WTC11 (cell line): ENCODE measurements around the gene SPP1. TPM values are rescaled to one million over a fixed set of nuclear protein-coding genes. Genes with fewer than 3 reads are reported as not detected.

Experiments
- ATAC-seq: fragments of 200-7000 bp; cut with Tn5 transposase; 2 replicates; pipeline ENCODE4 v1.10.0; 2021; ENCODE audit warnings: mild to moderate bottlenecking, moderate library complexity
- CTCF ChIA-PET: fragments of 300-600 bp; sonication (Branson Sonifier 250); formaldehyde crosslinking; loops from one replicate; lab custom pipeline; 2021; ENCODE audit warnings: antibody characterized with exemption; lab: Charles Lee
- POLR2A ChIA-PET: fragments of 350-600 bp; sonication (Branson Sonifier 250); formaldehyde crosslinking; loops from one replicate; lab custom pipeline; 2021; ENCODE audit warnings: antibody characterized with exemption; lab: Charles Lee
- DNase-seq: peaks from one replicate; pipeline ENCODE4 v3.0.0; 2021; ENCODE audit warnings: low spot score
- H3K27ac Mint-ChIP-seq: 2 replicates; pipeline ENCODE4 v1.8.0; 2021; ENCODE audit warnings: mixed read lengths
- H3K27me3 Mint-ChIP-seq: 2 replicates; pipeline ENCODE4 v1.8.0; 2021; ENCODE audit warnings: low read depth, mild to moderate bottlenecking, moderate library complexity, mixed read lengths
- H3K36me3 Mint-ChIP-seq: 2 replicates; pipeline ENCODE4 v1.8.0; 2021; ENCODE audit warnings: mixed read lengths
- H3K4me1 Mint-ChIP-seq: 2 replicates; pipeline ENCODE4 v1.8.0; 2022; ENCODE audit warnings: mixed read lengths
- H3K4me3 Mint-ChIP-seq: 2 replicates; pipeline ENCODE4 v1.8.0; 2021; ENCODE audit warnings: mild to moderate bottlenecking, moderate library complexity, mixed read lengths
- H3K9me3 Mint-ChIP-seq: 2 replicates; pipeline ENCODE4 v1.8.0; 2021; ENCODE audit warnings: mixed read lengths
- ATF3 ChIP-seq: sonication (generic); formaldehyde crosslinking; conservative IDR thresholded peaks from 2 replicates; pipeline ENCODE4 v1.8.1; 2022; ENCODE audit warnings: mild to moderate bottlenecking, missing genetic modification reagents
- ATF6 ChIP-seq: sonication (generic); formaldehyde crosslinking; IDR thresholded peaks from 2 replicates; pipeline ENCODE4 v1.8.1; 2023; ENCODE audit warnings: mild to moderate bottlenecking, missing genetic modification reagents
- CDX4 ChIP-seq: fragments of 250-450 bp; sonication (Bioruptor Pico); IDR thresholded peaks from 2 replicates; pipeline ENCODE4 v1.9.0; 2021; ENCODE audit warnings: moderate library complexity, mild to moderate bottlenecking, inconsistent platforms, borderline replicate concordance
- ELF4 ChIP-seq: sonication (generic); formaldehyde crosslinking; IDR thresholded peaks from 2 replicates; pipeline ENCODE4 v1.8.1; 2022; ENCODE audit warnings: low read depth, mild to moderate bottlenecking, moderate library complexity, missing genetic modification reagents
- ERG ChIP-seq: fragments of 250-450 bp; sonication (Bioruptor Pico); IDR thresholded peaks from 2 replicates; pipeline ENCODE4 v1.8.0; 2021; ENCODE audit warnings: mild to moderate bottlenecking
- FOXJ3 ChIP-seq: sonication (generic); formaldehyde crosslinking; IDR thresholded peaks from 2 replicates; pipeline ENCODE4 v1.9.0; 2021; ENCODE audit warnings: missing genetic modification reagents, mild to moderate bottlenecking, borderline replicate concordance
- MXD4 ChIP-seq: fragments of 250-450 bp; sonication (Bioruptor Pico); IDR thresholded peaks from 2 replicates; pipeline ENCODE4 v1.8.0; 2021; ENCODE audit warnings: mild to moderate bottlenecking, moderate library complexity, borderline replicate concordance
- NR1H2 ChIP-seq: sonication (generic); formaldehyde crosslinking; IDR thresholded peaks from 2 replicates; pipeline ENCODE4 v1.9.0; 2021; ENCODE audit warnings: mild to moderate bottlenecking, moderate library complexity, missing genetic modification reagents
- NR3C1 ChIP-seq: sonication (generic); formaldehyde crosslinking; conservative IDR thresholded peaks from 2 replicates; pipeline ENCODE4 v1.8.1; 2023; ENCODE audit warnings: low read depth, mild to moderate bottlenecking, missing genetic modification reagents
- OVOL2 ChIP-seq: fragments of 250-450 bp; sonication (Bioruptor Pico); IDR thresholded peaks from 2 replicates; pipeline ENCODE4 v1.9.0; 2021; ENCODE audit warnings: mild to moderate bottlenecking, borderline replicate concordance
- USF2 ChIP-seq: sonication (generic); formaldehyde crosslinking; IDR thresholded peaks from 2 replicates; pipeline ENCODE4 v1.8.1; 2023; ENCODE audit warnings: mild to moderate bottlenecking, missing genetic modification reagents, moderate library complexity
- ZBTB43 ChIP-seq: sonication (generic); formaldehyde crosslinking; IDR thresholded peaks from 2 replicates; pipeline ENCODE4 v1.8.1; 2023; ENCODE audit warnings: mild to moderate bottlenecking, missing genetic modification reagents
- ZNF138 ChIP-seq: sonication (generic); formaldehyde crosslinking; conservative IDR thresholded peaks from 2 replicates; pipeline ENCODE4 v1.8.1; 2022; ENCODE audit warnings: mild to moderate bottlenecking, moderate library complexity, missing genetic modification reagents
- ZNF281 ChIP-seq: sonication (generic); formaldehyde crosslinking; IDR thresholded peaks from 2 replicates; pipeline ENCODE4 v1.8.0; 2023; ENCODE audit warnings: mild to moderate bottlenecking, missing genetic modification reagents
- ZNF425 ChIP-seq: fragments of 250-450 bp; sonication (Bioruptor Pico); conservative IDR thresholded peaks from 2 replicates; pipeline ENCODE4 v1.9.0; 2021; ENCODE audit warnings: mild to moderate bottlenecking
- total RNA-seq: library from RNA; stranded (reverse); gene quantifications from 3 replicates; pipeline ENCODE4 v1.2.3, GENCODE V29; 2021

Gene SPP1
- total RNA-seq, 1 experiment from 2014 or later, result 56.6 TPM

- no peak overlapping the region for H3K27ac Mint-ChIP-seq
- H3K27me3 Mint-ChIP-seq, result peaks cover 9% of the 10 kb centered on the region
- H3K4me3 Mint-ChIP-seq, result no peak overlapping the region
- H3K9me3 Mint-ChIP-seq, result no peaks in the 10 kb centered on the region
- POLR2A ChIA-PET, result no interaction called here
- H3K36me3 Mint-ChIP-seq, result no peaks in the 10 kb centered on the region
- ATAC-seq (no peak), DNase-seq (no peak)
- H3K4me1 Mint-ChIP-seq, result peaks cover 21% of the 10 kb centered on the region
- no peak for TF ChIP-seq ERG (CRISPR knock-in tag)
- TF ChIP-seq USF2 (CRISPR knock-in tag), result peak; percentile 38; the same call in 1 of the 2 replicates
- CTCF ChIA-PET, result interaction anchor here (0.9 to 1.2 kb wide), 3 partner anchors 12 to 108 kb away, joined by 3 read pairs; no protein-coding TSS in a partner anchor
Observed at GRCh38 chr4:87956501-87956900, 19.0 kb upstream of the SPP1 start.

GRCh38 chr4:87957061-87957460, 18.5 kb upstream of the SPP1 start:
- no peaks in the 10 kb centered on the region for H3K36me3 Mint-ChIP-seq
- TF ChIP-seq ZNF281 (CRISPR knock-in tag) (no peak), MXD4 (no peak), ZNF138 (no peak), OVOL2 (no peak), FOXJ3 (CRISPR knock-in tag) (no peak), ZBTB43 (no peak), NR3C1 (CRISPR knock-in tag) (no peak), ATF3 (CRISPR knock-in tag) (no peak), NR1H2 (CRISPR knock-in tag) (no peak), ATF6 (no peak), CDX4 (CRISPR knock-in tag) (no peak), ELF4 (CRISPR knock-in tag) (no peak), ZNF425 (CRISPR knock-in tag) (no peak)
- ChIA-PET CTCF (interaction anchor here (0.9 to 1.2 kb wide), 3 partner anchors 9 to 108 kb away, joined by 3 read pairs; no protein-coding TSS in a partner anchor), POLR2A (no interaction called here)
- H3K27ac Mint-ChIP-seq, result no peak overlapping the region
- H3K27me3 Mint-ChIP-seq, result peaks cover 9% of the 10 kb centered on the region
- H3K4me3 Mint-ChIP-seq, result no peak overlapping the region
- DNase-seq, result no peak
- no peaks in the 10 kb centered on the region for H3K9me3 Mint-ChIP-seq
- no peak for ATAC-seq
- H3K4me1 Mint-ChIP-seq, result peaks cover 15% of the 10 kb centered on the region
